GM12891 (cell line): Measurements from ENCODE around the gene ARID1B.
A peak's percentile ranks its signal among the peaks of the same experiment; 100 is the strongest.

Experiments
- DNase-seq: peaks from one replicate; pipeline ENCODE4 v3.0.0; 2011; ENCODE audit warnings: low spot score; ENCODE audit not compliant: insufficient read length
- FAIRE-seq: peaks from 2 replicates; lab custom pipeline; 2011; peaks lifted over from hg19 to GRCh38; lab: Jason Lieb, UNC
- PAX5 ChIP-seq: IDR thresholded peaks from 2 replicates; pipeline ENCODE4 v1.6.1; 2011; ENCODE audit warnings: low read length, moderate library complexity, mild to moderate bottlenecking; ENCODE audit not compliant: insufficient read depth, severe bottlenecking
- POLR2A ChIP-seq: IDR thresholded peaks from 2 replicates; pipeline ENCODE4 v1.6.1; 2011; ENCODE audit warnings: low read depth, low read length, control low read depth
- POLR2AphosphoS5 ChIP-seq: IDR thresholded peaks from 2 replicates; pipeline ENCODE4 v1.6.1; 2011; ENCODE audit warnings: low read depth, low read length, control low read depth
- POU2F2 ChIP-seq: IDR thresholded peaks from 2 replicates; pipeline ENCODE4 v1.6.1; 2011; ENCODE audit warnings: low read depth, mild to moderate bottlenecking, control low read depth, low read length, moderate library complexity
- SPI1 ChIP-seq: IDR thresholded peaks from 2 replicates; pipeline ENCODE4 v1.6.1; 2011; ENCODE audit warnings: low read depth, low read length, control low read depth
- TAF1 ChIP-seq: IDR thresholded peaks from 2 replicates; pipeline ENCODE4 v1.6.1; 2011; ENCODE audit warnings: low read depth, low read length, control low read depth

Gene ARID1B

GRCh38 chr6:156925718-156926607 lies 148.8 kb downstream of the ARID1B start:
- DNase-seq = no peak
- TF ChIP-seq PAX5 = no peak
- TF ChIP-seq POLR2AphosphoS5 = no peak
- TF ChIP-seq POU2F2 = no peak
- no peak for TF ChIP-seq TAF1
- TF ChIP-seq SPI1 = no peak
- TF ChIP-seq POLR2A = no peak
- peak; percentile 71 for FAIRE-seq

DNA sequence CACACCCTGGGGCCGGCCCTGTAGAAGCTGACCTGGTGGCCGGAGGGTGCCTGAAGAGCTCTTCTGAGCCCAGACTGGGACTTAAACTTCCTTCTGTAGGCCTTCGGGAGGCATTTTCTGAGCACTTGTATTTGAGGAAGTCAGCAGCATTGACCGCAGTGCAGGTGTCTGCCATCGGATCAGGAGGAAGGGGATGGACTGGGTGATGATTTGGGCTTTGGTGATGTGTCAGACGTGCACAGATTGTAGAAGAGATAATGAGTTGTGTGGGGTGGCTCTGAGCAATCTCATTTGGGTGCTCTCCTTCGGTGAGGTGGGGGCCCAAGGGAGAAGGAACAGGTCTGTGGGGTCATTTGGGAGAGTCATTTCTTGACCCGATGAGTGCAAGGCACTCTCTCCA lies 150.9 kb downstream of the ARID1B start:
- TF ChIP-seq SPI1 = peak; percentile 57
- TF ChIP-seq PAX5 = no peak
- FAIRE-seq (no peak), DNase-seq (no peak)

- FAIRE-seq = no peak
- DNase-seq = no peak
- no peak for TF ChIP-seq POLR2A
- no peak for TF ChIP-seq SPI1
- TF ChIP-seq POLR2AphosphoS5 = no peak
- TF ChIP-seq POU2F2 = no peak
- TF ChIP-seq PAX5 = no peak
- TF ChIP-seq TAF1 = no peak
Observed at GRCh38 chr6:156928972-156929371, 151.8 kb downstream of the ARID1B start.

- TF ChIP-seq TAF1 (no peak), POU2F2 (no peak), SPI1 (no peak), POLR2AphosphoS5 (no peak), PAX5 (no peak), POLR2A (no peak)
- no peak for FAIRE-seq
- no peak for DNase-seq
Observed at GRCh38 chr6:156931283-156931682, 154.1 kb downstream of the ARID1B start.

DNA sequence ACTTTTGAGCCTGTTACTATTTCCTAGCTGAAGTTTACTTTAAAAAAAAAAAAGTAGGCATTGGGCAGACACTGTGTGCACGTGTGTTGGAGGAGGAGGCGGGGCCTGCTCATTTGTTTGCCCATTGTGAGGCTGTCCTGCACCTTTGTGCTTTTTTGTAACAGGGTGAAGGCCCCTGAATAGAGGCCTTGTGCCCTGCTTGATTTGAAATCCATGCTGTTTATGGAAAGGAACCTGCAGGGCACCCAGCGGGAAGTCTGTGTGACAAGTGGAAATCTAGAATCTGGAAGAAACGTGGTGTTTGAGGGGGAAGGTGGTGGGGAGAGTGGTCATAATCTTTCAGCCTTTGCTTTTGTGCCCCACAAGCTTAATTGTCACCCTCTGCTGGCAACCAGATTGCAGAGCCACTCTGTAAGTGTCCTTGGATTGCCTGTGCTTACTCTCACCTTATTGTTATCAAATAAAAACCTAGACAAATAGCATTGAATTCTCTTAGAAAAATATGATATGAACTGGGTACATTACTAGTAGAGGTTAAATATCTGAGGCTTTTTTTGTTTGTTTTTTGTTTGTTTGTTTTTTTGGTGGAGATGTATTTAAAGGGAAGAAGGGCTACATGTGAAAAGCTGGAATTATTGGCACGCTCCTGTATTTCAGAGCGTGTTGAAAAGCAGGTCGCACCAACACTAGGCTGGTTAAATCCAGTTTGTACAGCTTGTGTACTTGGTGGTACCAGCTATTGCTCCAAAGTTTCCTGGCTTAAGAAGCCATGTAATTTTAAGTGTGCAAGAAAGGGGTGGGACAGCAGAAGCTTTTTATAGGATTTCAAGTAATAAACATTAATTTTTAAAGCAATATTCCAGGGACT lies 156.3 kb downstream of the ARID1B start:
- TF ChIP-seq POLR2AphosphoS5 = no peak
- TF ChIP-seq POLR2A = no peak
- TF ChIP-seq PAX5 = no peak
- no peak for TF ChIP-seq POU2F2
- no peak for TF ChIP-seq TAF1
- no peak for TF ChIP-seq SPI1
- FAIRE-seq = no peak
- no peak for DNase-seq

GRCh38 chr6:156934069-156934460 lies 156.9 kb downstream of the ARID1B start:
- TF ChIP-seq POLR2AphosphoS5 (no peak), PAX5 (no peak), TAF1 (no peak), POLR2A (no peak), SPI1 (no peak), POU2F2 (no peak)
- FAIRE-seq = no peak
- DNase-seq = no peak

GRCh38 chr6:156935000-156935399 lies 157.8 kb downstream of the ARID1B start:
- TF ChIP-seq PAX5 = no peak
- TF ChIP-seq POLR2AphosphoS5 = no peak
- no peak for TF ChIP-seq SPI1
- FAIRE-seq (no peak), DNase-seq (no peak)

GRCh38 chr6:156938143-156938542 lies 161.0 kb downstream of the ARID1B start:
- no peak for FAIRE-seq
- TF ChIP-seq POLR2AphosphoS5 (no peak), PAX5 (no peak), POLR2A (no peak), POU2F2 (no peak), TAF1 (no peak), SPI1 (no peak)
- DNase-seq = no peak

DNA sequence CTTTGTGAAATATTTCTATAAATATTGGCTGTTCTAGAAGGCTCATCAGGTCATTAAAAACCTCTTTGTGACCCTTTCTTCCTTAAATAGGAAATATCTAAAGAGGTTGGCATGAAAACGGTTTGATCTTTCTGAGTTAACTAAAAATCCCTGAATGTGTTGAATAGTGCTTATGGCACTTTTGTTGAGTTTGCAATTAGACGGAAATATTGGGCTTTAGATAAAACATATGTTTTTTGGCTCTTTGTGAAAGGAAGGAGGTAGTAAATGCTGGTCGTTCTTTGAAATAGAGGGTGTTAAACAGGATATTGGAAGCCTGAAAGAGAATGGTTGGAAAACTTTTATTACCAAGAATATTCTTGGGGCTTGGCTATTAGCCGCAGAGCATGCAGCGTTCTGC lies 163.0 kb downstream of the ARID1B start:
- TF ChIP-seq POLR2A (no peak), SPI1 (no peak), POLR2AphosphoS5 (no peak), TAF1 (no peak), PAX5 (no peak), POU2F2 (no peak)
- FAIRE-seq (no peak), DNase-seq (no peak)

DNA sequence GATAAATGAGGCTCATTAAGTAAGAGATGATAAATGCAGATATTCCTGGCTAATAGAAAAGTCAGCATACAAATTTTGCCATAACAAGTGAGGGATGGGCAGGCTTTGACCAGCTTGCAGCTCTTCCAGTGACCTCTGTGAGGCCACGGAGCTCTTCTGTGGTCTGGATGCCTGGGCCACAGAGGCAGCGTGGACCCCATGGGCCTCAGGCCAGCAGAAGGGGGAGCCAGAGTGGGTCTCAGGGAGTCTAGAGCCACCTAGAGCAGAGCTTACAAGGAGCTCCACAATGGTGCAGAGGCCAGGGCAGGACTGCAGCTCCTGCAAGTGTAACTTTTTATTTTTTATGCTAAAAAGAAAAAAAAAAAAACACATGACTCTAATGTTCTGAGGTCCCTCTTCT lies 165.1 kb downstream of the ARID1B start:
- FAIRE-seq = no peak

More for the DNA sequence above, 165.1 kb downstream of the ARID1B start:
- TF ChIP-seq POU2F2 = no peak
- no peak for TF ChIP-seq PAX5
- TF ChIP-seq TAF1 = no peak
- no peak for TF ChIP-seq POLR2AphosphoS5
- TF ChIP-seq SPI1 = no peak
- TF ChIP-seq POLR2A = no peak
- no peak for DNase-seq
